Measurements from ENCODE around the gene FAM89B.

Gene FAM89B

DNA sequence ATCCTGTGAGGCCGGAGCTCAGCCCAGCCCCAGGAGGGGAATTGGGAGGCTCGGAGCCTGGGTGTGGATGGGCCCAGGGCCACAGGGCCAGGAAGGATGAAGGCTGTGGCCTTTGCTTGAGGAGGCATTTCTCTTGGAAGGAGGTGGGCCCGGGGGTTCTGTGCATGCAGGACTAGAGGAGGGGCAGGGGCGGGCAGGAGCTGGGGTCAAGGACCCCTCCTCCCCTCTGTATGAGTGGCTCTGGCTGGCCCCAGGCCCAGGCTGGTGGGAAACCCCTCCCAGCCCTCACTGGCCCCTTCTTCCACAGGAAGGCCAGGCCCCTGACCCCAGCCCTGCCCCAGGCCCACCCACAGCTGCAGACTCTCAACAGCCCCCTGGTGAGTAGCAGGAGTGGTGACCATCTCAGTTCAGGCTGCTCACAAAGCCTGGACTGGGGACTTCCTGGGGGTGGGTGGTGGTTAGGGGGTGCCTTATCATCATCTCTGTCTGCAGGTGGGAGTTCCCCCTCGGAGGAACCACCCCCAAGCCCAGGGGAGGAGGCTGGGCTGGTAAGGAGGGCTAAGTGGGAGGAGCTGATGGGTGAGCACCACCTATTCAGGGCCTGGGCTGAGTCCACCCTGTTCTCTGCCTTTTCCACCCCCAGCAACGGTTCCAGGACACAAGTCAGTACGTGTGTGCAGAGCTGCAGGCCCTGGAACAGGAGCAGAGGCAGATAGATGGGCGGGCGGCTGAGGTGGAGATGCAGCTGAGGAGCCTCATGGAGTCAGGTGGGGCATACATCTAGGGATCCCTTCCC, 17.3 kb downstream of the FAM89B start:
- Mint-ChIP-seq H3K4me3 (no peak overlapping the region), H3K27ac (peak overlapping the region; percentile 92), H3K27me3 (ENCODE audit: low read depth) (no peaks in the 10 kb centered on the region), H3K4me1 (ENCODE audit: low read depth) (peaks cover 26% of the 10 kb centered on the region), H3K36me3 (ENCODE audit: low read depth) (peaks cover 28% of the 10 kb centered on the region), H3K9me3 (no peaks in the 10 kb centered on the region)
- DNase-seq (ENCODE audit: low spot score), result no peak

GRCh38 chr11:65590240-65590738, 18.0 kb downstream of the FAM89B start:
- no peak for DNase-seq (ENCODE audit: low spot score)
- H3K36me3 Mint-ChIP-seq (ENCODE audit: low read depth), result peaks cover 31% of the 10 kb centered on the region
- H3K4me3 Mint-ChIP-seq, result no peak overlapping the region
- H3K4me1 Mint-ChIP-seq (ENCODE audit: low read depth), result peaks cover 31% of the 10 kb centered on the region
- no peaks in the 10 kb centered on the region for H3K27me3 Mint-ChIP-seq (ENCODE audit: low read depth)
- no peaks in the 10 kb centered on the region for H3K9me3 Mint-ChIP-seq
- H3K27ac Mint-ChIP-seq, result peak overlapping the region; percentile 74

DNA sequence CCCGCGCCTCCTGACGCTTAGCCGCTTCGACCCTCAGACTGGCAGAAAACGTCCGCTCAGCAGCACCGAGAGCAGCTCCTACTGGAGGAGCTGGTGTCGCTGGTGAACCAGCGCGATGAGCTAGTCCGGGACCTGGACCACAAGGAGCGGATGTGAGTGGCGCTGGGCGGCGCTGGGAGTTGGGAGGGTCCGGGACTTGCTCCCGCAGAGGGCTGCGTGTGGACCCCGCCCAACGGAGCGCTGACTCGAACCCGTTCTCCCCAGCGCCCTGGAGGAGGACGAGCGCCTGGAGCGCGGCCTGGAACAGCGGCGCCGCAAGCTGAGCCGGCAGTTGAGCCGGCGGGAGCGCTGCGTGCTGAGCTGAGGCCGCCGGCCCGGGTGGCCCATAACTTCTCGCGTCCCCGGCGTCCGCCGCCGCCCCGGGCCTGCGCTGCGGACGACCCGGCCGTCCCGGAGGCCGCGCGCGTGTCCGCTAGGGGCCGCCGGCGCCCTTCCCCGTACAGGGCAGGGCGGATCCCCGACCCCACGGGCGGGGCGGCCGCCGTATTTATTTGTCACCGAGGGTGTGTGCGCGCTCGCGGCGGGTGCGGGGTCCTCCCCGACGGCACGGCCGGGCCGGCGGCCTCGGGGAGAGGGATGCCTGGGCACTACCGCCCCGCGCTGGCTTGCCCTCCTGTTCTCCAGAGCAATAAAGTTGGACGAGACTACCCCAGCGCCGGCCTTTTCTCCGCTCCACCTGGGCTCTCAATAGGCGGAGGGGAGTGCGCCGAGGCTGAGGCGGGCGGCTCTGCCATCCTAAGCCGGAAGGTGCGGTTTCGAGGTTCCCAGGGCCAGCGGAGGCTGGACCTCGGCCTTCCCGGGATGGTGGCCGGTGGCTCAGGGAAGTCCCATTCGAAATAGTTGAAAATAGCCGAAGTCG, 19.9 kb downstream of the FAM89B start:
- Mint-ChIP-seq H3K4me1 (ENCODE audit: low read depth) (peaks cover 26% of the 10 kb centered on the region), H3K27ac (no peak overlapping the region), H3K27me3 (ENCODE audit: low read depth) (no peaks in the 10 kb centered on the region), H3K4me3 (no peak overlapping the region), H3K9me3 (no peaks in the 10 kb centered on the region), H3K36me3 (ENCODE audit: low read depth) (peaks cover 24% of the 10 kb centered on the region)
- DNase-seq (ENCODE audit: low spot score), result no peak

GRCh38 chr11:65592858-65593517, 20.6 kb downstream of the FAM89B start:
- Mint-ChIP-seq H3K27ac (peak overlapping the region; percentile 26), H3K4me1 (ENCODE audit: low read depth) (peaks cover 18% of the 10 kb centered on the region), H3K27me3 (ENCODE audit: low read depth) (no peaks in the 10 kb centered on the region), H3K9me3 (no peaks in the 10 kb centered on the region), H3K36me3 (ENCODE audit: low read depth) (peaks cover 28% of the 10 kb centered on the region), H3K4me3 (no peak overlapping the region)
- no peak for DNase-seq (ENCODE audit: low spot score)

GRCh38 chr11:65593518-65594414, 21.4 kb downstream of the FAM89B start:
- Mint-ChIP-seq H3K27ac (peak overlapping the region; percentile 26), H3K36me3 (ENCODE audit: low read depth) (peaks cover 28% of the 10 kb centered on the region), H3K9me3 (no peaks in the 10 kb centered on the region), H3K4me3 (no peak overlapping the region), H3K4me1 (ENCODE audit: low read depth) (peaks cover 11% of the 10 kb centered on the region), H3K27me3 (ENCODE audit: low read depth) (no peaks in the 10 kb centered on the region)
- DNase-seq (ENCODE audit: low spot score), result no peak

DNA sequence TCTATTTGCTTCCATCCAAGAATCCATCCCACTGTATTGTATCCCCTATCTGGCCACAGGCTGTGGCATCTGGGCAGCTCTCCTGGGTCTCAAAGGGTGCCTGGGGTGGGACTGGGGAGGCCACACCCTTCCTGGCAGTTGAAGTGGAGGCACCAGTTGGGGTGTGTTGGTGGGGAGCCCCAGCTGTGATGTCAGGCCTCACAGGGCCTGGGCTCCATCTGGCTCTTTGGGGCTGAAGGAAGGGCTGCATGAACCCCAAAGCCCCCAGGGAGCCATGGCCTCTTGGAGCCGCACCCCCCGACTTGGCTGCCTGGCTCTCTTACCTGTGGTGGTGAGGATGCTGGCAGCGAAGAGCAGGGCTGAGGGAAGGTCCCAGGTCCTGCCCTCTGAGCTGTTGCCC, 22.8 kb downstream of the FAM89B start:
- Mint-ChIP-seq H3K27me3 (ENCODE audit: low read depth) (no peaks in the 10 kb centered on the region), H3K27ac (peak overlapping the region; percentile 90), H3K4me1 (ENCODE audit: low read depth) (peaks cover 9% of the 10 kb centered on the region), H3K4me3 (peak overlapping the region; percentile 58), H3K9me3 (no peaks in the 10 kb centered on the region), H3K36me3 (ENCODE audit: low read depth) (peaks cover 27% of the 10 kb centered on the region)
- no peak for DNase-seq (ENCODE audit: low spot score)

DNA sequence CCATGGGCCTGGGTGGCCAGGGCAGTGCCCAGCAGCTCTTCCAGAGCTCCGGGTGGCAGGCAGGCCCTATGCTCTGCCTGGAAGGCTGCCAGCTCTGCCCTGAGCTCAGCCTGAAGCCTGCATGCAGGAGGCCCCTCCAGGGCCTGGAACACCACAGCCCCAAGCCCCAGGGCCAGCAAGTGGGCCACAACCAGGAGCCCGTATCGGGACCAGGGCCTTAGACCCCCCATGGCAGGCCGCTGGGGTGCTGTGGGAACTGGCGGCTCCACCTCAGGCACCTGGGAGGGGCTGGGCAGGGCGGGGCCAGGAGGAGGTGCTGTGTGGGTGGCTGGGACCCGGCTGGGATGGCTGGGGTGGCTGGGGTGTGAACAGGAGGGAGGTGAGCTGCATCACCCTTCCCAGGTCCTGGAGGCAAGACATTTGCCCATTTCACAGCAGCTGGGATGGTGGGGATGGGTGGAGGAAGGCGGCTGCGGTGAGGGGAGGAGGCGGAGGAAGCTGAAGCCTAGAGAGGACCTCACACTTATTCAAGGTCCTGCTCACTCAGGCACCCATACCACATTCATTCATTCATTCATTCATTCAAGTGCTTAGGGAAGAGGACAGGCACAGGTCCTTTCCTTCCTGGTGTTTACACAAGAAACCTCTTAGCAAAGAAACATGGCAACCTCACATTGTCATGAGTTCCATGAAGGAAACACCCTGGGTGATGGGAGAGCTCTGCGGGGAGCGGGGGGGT, 23.4 kb downstream of the FAM89B start, which contains the start of gene KCNK7:
Gene KCNK7 (minus strand): TSS at position 258 of the 739 bp plus-strand sequence. CDS start 28 bp downstream, at position 230.
- Mint-ChIP-seq H3K4me3 (peak within 1 kb of the TSS; percentile 58), H3K27me3 (ENCODE audit: low read depth) (no peaks in the 10 kb centered on the region), H3K27ac (peak within 1 kb of the TSS; percentile 90), H3K4me1 (ENCODE audit: low read depth) (peaks cover 9% of the 10 kb centered on the region), H3K9me3 (no peaks in the 10 kb centered on the region), H3K36me3 (ENCODE audit: low read depth) (peaks cover 23% of the 10 kb centered on the region)
- DNase-seq (ENCODE audit: low spot score), result no peak

DNA sequence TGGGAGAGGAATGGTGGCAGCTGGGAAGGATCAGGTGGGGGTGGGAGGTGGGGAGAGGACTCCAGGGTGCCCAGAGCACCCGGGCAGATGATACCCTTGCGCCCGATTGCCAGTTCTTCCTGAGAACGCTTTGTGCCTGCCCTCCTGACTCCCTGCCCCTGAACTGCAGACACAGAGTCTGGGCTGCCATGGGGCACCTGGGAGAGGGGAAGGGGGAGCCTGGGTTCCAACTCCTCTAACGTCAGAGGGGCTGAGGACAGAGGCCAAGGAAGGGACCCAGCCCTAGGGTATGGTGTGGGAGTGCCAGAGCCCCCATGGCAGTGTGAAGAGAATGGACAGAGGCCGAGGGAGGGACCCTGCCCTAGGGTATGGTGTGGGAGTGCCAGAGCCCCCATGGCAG, 24.2 kb downstream of the FAM89B start:
- Mint-ChIP-seq H3K9me3 (no peaks in the 10 kb centered on the region), H3K27ac (peak overlapping the region; percentile 34), H3K36me3 (ENCODE audit: low read depth) (peaks cover 25% of the 10 kb centered on the region), H3K4me1 (ENCODE audit: low read depth) (peaks cover 9% of the 10 kb centered on the region), H3K4me3 (no peak overlapping the region), H3K27me3 (ENCODE audit: low read depth) (no peaks in the 10 kb centered on the region)
- DNase-seq (ENCODE audit: low spot score), result no peak

DNA sequence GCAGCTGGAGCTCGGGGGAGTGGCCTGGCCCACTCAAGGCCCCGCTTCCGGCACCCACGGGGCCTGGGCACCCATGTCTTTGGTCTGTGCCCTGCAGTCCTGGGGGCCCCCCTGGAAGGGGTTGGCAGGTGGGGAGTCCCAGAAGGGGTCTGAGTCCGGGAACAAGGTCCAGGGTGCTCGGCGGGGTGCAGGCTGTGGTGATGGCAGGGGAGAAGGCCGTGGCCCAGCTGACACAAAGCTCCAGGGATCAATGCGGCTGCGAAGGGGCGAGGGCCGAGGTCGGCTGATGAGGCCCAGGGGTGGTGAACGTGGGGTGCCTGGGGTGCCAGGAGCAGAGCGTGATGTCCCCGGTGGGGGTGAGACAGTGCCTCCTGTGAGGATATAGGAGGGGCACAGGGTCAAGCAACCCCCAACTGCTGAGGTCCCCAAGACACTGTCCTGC, 25.9 kb downstream of the FAM89B start:
- H3K27ac Mint-ChIP-seq, result no peak overlapping the region
- H3K9me3 Mint-ChIP-seq, result no peaks in the 10 kb centered on the region
- H3K4me3 Mint-ChIP-seq, result no peak overlapping the region
- no peak for DNase-seq (ENCODE audit: low spot score)
- peaks cover 25% of the 10 kb centered on the region for H3K36me3 Mint-ChIP-seq (ENCODE audit: low read depth)
- H3K4me1 Mint-ChIP-seq (ENCODE audit: low read depth), result peaks cover 9% of the 10 kb centered on the region
- no peaks in the 10 kb centered on the region for H3K27me3 Mint-ChIP-seq (ENCODE audit: low read depth)

DNA sequence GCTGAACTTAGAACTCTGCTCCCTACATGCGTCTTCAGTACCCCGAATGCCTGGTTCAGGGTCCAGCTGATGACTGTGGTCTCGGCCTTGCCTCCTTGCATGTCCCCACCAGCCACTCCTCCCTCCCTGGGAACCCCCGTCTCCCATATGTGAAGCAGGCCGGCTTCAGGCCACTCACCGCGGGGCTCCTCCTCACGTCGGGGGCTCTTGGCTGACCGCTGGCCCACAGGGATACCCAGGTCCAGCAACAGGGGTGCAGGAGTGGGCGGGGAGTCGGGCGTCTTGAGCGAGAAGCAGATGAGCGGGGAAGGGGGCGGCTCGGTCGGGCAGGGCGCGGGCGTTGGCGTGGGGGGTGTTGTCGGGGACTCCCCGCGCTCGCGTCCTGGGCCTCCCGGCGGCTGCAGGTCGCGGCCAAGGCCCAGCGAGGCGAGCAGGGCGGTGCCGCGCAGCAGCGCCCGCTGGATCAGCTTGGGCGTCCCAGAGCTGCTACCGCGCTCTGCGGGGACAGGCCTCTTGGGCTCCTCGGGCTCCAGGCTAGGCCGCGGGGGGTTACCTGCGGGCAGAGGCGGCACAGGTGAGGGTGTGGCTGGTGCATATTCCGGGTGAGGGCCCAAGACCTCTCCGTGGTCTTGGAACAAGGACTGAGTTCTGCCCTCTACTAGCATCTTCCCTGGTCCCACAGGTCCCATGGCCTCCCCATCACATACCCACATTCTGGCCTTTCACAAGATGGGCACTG, 27.0 kb downstream of the FAM89B start:
- Mint-ChIP-seq H3K27ac (no peak overlapping the region), H3K4me3 (no peak overlapping the region), H3K27me3 (ENCODE audit: low read depth) (no peaks in the 10 kb centered on the region), H3K4me1 (ENCODE audit: low read depth) (peaks cover 8% of the 10 kb centered on the region), H3K36me3 (ENCODE audit: low read depth) (peaks cover 30% of the 10 kb centered on the region), H3K9me3 (no peaks in the 10 kb centered on the region)
- no peak for DNase-seq (ENCODE audit: low spot score)

GRCh38 chr11:65599955-65600246, 27.6 kb downstream of the FAM89B start:
- H3K4me3 Mint-ChIP-seq, result no peak overlapping the region
- no peak for DNase-seq (ENCODE audit: low spot score)
- H3K27me3 Mint-ChIP-seq (ENCODE audit: low read depth), result no peaks in the 10 kb centered on the region
- no peaks in the 10 kb centered on the region for H3K9me3 Mint-ChIP-seq
- H3K4me1 Mint-ChIP-seq (ENCODE audit: low read depth), result peaks cover 7% of the 10 kb centered on the region
- no peak overlapping the region for H3K27ac Mint-ChIP-seq
- peaks cover 30% of the 10 kb centered on the region for H3K36me3 Mint-ChIP-seq (ENCODE audit: low read depth)

DNA sequence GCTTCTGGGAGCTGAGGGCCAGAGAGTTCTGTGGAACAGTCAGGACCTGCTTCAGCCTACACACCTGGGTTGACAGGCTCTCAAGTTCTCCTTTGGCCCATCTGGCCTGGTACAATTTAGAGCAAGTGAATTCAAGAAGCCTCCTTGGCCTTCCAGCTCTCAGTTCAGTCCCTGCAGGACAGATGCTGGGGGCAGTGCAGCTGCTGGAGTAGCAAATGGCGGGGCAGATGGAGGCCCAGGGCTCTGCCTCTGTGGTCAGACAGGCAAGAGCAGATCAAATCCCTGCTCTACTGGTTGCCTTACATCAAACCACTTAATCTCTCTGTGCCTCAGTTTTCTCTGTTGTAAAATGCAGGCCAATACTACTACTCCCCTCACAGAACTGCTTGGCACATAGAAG, 31.9 kb downstream of the FAM89B start:
- peaks cover 6% of the 10 kb centered on the region for H3K4me1 Mint-ChIP-seq (ENCODE audit: low read depth)
- no peak for DNase-seq (ENCODE audit: low spot score)
- peaks cover 38% of the 10 kb centered on the region for H3K36me3 Mint-ChIP-seq (ENCODE audit: low read depth)
- H3K9me3 Mint-ChIP-seq, result no peaks in the 10 kb centered on the region
- no peak overlapping the region for H3K27ac Mint-ChIP-seq
- no peaks in the 10 kb centered on the region for H3K27me3 Mint-ChIP-seq (ENCODE audit: low read depth)
- no peak overlapping the region for H3K4me3 Mint-ChIP-seq
